HK-2 (cell line): ENCODE measurements around the gene MYH14.
"Not testable (repeated sequence)": the region's sequence is repeated elsewhere in the genome, so short reads cannot be mapped to it uniquely, and the experiment has no call there.

Source experiments
- DNase-seq: peaks from one replicate; pipeline ENCODE4 v3.0.0-alpha.2; 2018; ENCODE audit not compliant: unreplicated experiment

Gene MYH14

DNA sequence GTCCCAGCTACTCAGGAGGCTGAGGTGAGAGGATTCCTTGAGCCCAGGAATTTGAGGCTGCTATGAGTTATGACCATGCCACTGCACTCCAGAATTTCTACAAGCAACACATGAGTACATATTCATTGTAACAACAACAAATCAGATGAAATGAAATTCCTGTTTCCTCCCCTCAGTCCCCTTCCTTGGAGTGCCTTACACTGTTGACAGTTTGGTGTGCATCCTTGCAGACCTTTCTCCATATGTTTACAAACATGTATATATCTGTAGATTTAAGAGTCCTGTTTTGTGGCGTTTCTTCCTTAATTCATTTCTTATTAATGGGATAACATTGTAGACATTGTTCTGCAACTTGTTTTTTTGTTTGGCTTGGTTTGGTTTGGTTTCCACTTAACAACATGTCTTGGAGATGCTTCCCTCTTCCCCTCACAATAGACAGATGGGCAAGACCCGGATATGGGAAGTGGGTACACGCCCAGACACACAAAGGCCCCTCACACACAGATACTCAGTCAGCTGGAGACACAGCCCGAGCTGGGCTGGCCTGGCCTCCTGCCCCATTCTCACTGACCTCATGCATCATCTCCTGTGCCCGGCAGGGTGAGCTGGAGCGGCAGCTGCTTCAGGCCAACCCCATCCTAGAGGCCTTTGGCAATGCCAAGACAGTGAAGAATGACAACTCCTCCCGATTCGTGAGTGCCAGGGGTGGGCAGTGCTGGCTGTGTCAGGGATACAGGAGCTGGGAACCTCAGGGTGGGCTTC is 21.7 kb downstream of the MYH14 start:
- no peak for DNase-seq

- no peak for DNase-seq
These were observed 23.1 kb downstream of the MYH14 start for GRCh38 chr19:50226536-50226935.

- DNase-seq, result not testable (repeated sequence)
These were observed 24.7 kb downstream of the MYH14 start for GRCh38 chr19:50228153-50228552.

GRCh38 chr19:50230379-50231351 is 27.2 kb downstream of the MYH14 start:
- DNase-seq, result no peak

DNA sequence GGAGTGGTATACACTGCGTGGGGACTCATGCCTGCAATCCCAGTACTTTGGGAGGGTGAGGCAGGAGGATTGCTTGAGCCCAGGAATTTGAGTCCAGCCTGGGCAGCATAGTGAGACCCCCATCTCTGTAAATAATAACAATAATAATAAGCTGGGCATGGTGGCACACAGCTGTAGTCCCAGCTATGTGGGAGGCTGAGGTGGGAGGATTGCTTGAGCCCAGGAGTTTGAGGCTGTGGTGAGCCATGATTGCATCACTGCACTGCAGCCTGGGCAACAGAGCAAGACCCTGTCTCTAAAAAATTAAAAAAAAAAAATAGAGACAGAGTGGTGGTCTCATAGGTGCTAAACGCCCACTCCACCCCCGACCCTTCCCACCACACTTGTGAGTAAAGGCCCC is 28.0 kb downstream of the MYH14 start:
- DNase-seq, result not testable (repeated sequence)

DNA sequence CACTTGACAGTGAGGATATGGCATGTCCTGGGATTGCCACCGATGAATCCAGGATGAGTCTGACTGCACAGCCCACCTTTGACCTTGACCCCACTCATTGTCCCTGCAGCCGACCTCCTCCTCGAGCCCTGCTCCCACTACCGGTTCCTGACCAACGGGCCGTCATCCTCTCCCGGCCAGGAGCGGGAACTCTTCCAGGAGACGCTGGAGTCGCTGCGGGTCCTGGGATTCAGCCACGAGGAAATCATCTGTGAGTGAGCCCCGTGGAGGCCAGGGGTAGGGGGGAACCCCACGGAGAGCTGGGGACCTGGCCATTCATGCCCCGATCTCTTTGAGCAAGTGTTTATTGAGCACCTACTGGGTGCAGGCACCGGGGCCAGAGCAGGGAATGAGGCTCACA is 28.4 kb downstream of the MYH14 start:
- no peak for DNase-seq

DNA sequence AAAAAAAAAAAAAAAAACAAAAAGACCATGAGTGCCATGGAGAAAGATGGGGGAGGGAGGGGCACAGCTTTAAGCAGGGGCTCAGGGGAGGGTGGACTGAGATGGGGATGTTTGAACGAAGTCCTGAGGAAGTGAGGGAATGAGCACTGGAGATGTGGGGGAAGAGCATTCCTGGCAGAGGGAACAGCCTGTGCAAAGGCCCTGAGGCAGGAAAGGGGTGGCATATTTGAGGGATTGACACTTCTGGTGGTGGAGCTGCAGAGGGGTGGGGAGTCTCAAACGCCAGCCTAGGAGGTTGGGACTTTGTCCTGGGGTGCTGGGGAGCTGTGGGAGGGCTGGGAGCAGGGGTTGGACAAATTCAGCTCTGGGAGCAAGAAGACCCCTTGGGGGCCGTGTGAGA is 29.2 kb downstream of the MYH14 start:
- no peak for DNase-seq

- no peak for DNase-seq
These were observed 30.0 kb downstream of the MYH14 start for GRCh38 chr19:50233308-50233910.

GRCh38 chr19:50237493-50237892 is 34.1 kb downstream of the MYH14 start:
- not testable (repeated sequence) for DNase-seq

GRCh38 chr19:50238043-50238442 is 34.6 kb downstream of the MYH14 start:
- no peak for DNase-seq

DNA sequence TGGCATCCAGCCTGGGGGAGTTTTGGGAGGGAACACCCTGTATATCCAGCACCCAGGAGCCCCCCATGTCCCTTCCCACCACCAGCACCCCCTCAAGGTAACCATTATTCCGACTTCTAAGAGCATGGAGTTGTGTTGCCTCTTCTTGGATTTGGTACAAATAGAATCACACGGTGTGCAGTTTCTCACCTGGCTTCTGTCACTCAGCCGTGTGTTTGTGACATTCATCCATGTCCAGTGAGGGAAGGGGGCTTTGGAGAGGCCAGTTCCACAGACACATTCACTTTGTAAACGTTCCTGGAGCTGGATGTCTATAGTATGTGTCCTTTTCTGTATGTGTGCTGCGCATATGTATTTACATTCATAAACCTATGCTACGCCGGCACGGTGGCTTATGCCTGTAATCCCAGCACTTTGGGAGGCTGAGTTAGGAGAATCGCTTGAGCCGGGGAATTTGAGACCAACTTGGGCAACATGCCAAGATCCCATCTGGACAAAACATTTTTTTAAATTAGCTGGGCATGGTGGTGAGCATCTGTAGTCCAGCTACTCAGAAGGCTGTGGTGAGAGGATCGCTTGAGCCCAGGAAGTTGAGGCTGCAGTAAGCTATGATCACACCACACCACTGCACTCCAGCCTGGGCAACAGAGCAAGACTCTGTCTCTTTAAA is 36.6 kb downstream of the MYH14 start:
- no peak for DNase-seq

GRCh38 chr19:50242581-50242980 is 39.2 kb downstream of the MYH14 start:
- no peak for DNase-seq

GRCh38 chr19:50244695-50245094 is 41.3 kb downstream of the MYH14 start:
- DNase-seq, result no peak

DNA sequence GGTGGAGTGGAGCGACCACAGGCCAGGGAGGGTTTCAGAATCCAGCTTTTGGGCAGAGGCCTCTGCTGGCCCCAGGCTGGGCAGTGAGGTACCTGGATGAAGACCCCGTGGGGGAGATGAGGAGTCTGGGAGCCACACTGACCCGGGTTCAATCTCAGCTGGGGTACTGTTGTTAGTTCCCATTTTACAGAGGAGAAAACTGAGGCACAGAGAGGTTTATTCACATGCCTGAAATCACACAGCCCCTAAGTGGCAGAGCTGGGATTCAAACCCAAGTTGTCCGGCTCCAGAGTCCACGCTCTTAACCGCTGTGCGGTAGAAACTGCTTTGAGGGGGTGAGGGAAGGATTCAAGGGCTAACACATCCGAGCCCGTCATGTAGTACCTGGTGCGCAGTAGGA is 45.0 kb downstream of the MYH14 start:
- no peak for DNase-seq

GRCh38 chr19:50248826-50249225 is 45.4 kb downstream of the MYH14 start:
- no peak for DNase-seq

- no peak for DNase-seq
These were observed 46.2 kb downstream of the MYH14 start for GRCh38 chr19:50249636-50250035.

- no peak for DNase-seq
These were observed 47.2 kb downstream of the MYH14 start for GRCh38 chr19:50250450-50251136.

- DNase-seq, result peak; percentile 40
These were observed 48.9 kb downstream of the MYH14 start for GRCh38 chr19:50252111-50252886.

DNA sequence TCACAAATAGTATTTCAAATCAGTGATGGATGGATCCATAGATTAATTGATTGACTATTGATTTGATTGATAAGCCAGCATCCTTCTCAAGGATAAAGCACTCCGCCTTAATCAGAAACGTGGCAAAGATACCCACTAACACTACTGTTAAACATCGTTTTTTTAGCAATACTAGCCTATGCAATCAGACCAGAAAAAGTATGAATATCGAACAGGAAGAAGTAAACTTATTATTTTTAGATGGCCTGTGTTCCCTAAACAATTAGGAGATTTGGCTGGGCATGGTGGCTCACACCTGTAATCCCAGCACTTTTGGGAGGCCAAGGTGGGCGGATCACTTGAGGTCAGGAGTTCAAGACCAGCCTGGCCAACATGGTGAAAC is 49.5 kb downstream of the MYH14 start:
- no peak for DNase-seq

- DNase-seq, result no peak
These were observed 51.7 kb downstream of the MYH14 start for GRCh38 chr19:50255115-50255514.

DNA sequence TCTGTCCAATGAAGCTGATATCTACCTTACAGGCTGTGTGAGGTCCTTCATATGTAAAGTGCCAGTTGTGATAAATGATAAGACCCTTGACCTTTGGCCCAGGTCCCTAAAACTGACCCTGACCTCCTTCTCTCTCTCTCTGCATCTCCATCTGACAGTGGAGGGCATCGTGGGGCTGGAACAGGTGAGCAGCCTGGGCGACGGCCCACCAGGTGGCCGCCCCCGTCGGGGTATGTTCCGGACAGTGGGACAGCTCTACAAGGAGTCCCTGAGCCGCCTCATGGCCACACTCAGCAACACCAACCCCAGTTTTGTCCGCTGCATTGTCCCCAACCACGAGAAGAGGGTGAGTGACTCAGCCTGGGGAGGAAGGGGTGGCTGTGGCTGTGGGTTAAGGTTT is 53.7 kb downstream of the MYH14 start:
- DNase-seq, result no peak
